Body of pancreas (tissue), 4 donors: ENCODE data around the gene R3HDM4.

Experiments used
- POLR2A ChIP-seq, 3 donors: fragments of 450-650 bp; IDR thresholded peaks; one replicate each; pipeline ENCODE4 v1.6.1; 2016; ENCODE audit warnings: antibody characterized with exemption in 3 of 3, mild to moderate bottlenecking in 2 of 3
- TF ChIP-seq, protein P1 (sequence below), 7 experiments: fragments of 450-650 bp in 4 of 7; fragments of 200-600 bp in 3 of 7; sonication (generic) in 3 of 7; IDR thresholded peaks; one replicate each; pipeline ENCODE4 v1.5.1; 2016 to 2019; ENCODE audit warnings: antibody characterized with exemption in 7 of 7

- TF ChIP-seq, protein P1, sequence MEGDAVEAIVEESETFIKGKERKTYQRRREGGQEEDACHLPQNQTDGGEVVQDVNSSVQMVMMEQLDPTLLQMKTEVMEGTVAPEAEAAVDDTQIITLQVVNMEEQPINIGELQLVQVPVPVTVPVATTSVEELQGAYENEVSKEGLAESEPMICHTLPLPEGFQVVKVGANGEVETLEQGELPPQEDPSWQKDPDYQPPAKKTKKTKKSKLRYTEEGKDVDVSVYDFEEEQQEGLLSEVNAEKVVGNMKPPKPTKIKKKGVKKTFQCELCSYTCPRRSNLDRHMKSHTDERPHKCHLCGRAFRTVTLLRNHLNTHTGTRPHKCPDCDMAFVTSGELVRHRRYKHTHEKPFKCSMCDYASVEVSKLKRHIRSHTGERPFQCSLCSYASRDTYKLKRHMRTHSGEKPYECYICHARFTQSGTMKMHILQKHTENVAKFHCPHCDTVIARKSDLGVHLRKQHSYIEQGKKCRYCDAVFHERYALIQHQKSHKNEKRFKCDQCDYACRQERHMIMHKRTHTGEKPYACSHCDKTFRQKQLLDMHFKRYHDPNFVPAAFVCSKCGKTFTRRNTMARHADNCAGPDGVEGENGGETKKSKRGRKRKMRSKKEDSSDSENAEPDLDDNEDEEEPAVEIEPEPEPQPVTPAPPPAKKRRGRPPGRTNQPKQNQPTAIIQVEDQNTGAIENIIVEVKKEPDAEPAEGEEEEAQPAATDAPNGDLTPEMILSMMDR (IDR thresholded peaks at IDR 0.05) = no peak
- TF ChIP-seq POLR2A (IDR thresholded peaks at IDR 0.05) = no peak
These were observed 19.0 kb upstream of the R3HDM4 start for GRCh38 chr19:931860-932647.
